Measurements from ENCODE around the gene AHNAK2.

The AHNAK2 gene

DNA sequence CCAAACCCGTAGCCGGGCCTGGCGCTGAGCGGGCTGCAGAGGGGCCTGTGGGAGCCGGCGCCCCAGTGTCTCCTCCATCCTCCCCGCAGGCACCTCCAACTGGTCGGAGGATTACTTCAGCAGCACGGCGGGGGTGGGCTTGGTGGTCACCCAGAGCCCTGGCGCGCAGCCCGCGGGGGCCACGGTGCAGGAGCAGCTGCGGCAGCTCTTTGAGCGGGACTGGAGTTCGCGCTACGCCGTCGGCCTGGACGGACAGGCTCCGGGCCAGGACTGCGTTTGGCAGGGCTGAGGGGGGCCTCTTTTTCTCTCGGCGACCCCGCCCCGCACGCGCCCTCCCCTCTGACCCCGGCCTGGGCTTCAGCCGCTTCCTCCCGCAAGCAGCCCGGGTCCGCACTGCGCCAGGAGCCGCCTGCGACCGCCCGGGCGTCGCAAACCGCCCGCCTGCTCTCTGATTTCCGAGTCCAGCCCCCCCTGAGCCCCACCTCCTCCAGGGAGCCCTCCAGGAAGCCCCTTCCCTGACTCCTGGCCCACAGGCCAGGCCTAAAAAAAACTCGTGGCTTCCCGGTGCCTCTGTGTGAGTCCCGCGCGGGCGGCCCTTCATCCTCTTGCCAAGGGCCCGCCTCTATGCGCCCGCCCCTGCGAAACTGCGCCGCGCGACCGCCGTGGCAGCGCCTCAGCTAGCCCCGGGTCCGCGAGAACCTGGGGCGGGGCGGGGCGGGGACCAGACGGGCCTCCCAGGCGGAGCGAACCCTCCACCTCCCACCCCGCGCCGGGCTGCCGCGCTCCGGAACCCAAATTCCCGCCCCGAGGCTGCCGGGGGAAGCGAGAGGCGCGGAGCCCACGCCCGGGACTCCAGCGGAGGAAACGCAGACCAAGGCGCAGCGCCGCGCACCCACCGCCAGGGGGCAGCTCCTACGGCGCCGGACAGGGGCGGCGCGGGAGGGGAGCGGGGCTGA lies 45.2 kb downstream of the AHNAK2 start:
- peak; percentile 74 for DNase-seq (ENCODE audit: low read depth)
- TF ChIP-seq, protein P1, sequence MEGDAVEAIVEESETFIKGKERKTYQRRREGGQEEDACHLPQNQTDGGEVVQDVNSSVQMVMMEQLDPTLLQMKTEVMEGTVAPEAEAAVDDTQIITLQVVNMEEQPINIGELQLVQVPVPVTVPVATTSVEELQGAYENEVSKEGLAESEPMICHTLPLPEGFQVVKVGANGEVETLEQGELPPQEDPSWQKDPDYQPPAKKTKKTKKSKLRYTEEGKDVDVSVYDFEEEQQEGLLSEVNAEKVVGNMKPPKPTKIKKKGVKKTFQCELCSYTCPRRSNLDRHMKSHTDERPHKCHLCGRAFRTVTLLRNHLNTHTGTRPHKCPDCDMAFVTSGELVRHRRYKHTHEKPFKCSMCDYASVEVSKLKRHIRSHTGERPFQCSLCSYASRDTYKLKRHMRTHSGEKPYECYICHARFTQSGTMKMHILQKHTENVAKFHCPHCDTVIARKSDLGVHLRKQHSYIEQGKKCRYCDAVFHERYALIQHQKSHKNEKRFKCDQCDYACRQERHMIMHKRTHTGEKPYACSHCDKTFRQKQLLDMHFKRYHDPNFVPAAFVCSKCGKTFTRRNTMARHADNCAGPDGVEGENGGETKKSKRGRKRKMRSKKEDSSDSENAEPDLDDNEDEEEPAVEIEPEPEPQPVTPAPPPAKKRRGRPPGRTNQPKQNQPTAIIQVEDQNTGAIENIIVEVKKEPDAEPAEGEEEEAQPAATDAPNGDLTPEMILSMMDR (IDR thresholded peaks at IDR 0.05; ENCODE audit: insufficient read depth, low read depth, low read length, missing control alignments): peak; percentile 78
- H3K4me3 ChIP-seq (ENCODE audit: low read depth, low read length): no peak overlapping the region

DNA sequence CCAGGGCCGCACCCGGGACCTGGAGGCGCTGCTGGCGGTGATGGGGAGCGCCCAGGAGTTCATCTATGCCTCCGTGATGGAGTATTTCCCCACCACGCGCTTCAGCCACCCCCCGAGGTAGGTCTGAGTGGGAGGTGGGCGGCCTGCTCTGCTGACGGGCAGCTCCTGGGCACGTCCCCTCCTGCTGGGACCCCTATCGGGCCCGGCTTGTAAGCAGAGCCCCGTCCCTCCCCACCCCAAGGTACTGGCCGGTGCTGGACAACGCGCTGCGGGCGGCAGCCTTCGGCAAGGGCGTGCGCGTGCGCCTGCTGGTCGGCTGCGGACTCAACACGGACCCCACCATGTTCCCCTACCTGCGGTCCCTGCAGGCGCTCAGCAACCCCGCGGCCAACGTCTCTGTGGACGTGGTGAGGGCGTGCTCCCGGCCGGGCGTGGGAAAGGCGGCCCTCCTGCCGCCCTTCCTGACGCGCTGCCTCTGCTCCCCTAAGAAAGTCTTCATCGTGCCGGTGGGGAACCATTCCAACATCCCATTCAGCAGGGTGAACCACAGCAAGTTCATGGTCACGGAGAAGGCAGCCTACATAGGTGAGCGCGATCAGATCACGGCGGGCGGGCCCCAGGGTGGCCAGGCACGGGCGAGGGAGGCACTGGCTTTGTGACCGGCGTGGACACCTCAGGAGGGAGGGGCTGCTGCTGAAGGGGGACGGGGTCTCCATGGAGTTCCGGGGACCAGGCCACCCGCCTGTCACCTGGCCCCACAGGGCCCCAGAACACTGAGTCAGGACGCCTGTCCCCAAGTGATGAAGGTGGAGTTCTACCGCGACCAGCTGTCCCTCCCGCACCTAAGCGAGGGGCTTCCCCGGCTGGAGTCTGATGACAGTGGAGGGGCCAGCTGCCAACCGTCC lies 46.2 kb downstream of the AHNAK2 start:
- TF ChIP-seq, protein P1 (IDR thresholded peaks at IDR 0.05; ENCODE audit: insufficient read depth, low read depth, low read length, missing control alignments): no peak
- no peak for DNase-seq (ENCODE audit: low read depth)
- H3K4me3 ChIP-seq (ENCODE audit: low read depth, low read length): no peak overlapping the region

DNA sequence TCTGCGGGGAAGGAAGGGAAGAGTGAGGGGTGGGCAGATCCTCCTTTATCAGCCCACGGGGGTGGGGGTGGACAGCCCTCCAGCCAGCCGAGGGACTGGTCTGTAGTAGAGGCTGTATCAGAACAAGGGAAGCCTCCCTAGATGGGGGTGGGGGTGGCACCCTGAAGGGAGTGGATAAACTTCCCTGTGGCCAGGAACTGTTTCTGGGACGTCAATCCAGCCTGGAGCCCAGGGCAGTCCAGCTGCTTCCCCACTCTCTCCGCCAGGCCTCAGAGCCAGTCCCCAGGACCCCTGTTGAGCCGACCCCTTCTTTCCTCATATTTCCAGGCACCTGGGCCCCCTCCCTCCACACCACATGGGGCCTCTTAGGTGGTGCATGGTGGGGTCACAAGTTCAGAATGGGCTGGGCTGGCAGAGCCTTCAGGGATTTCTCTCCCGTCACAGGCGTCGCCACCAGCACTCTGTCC lies 46.8 kb downstream of the AHNAK2 start:
- TF ChIP-seq, protein P1 (IDR thresholded peaks at IDR 0.05; ENCODE audit: insufficient read depth, low read depth, low read length, missing control alignments): no peak
- no peak overlapping the region for H3K4me3 ChIP-seq (ENCODE audit: low read depth, low read length)
- DNase-seq (ENCODE audit: low read depth): no peak

DNA sequence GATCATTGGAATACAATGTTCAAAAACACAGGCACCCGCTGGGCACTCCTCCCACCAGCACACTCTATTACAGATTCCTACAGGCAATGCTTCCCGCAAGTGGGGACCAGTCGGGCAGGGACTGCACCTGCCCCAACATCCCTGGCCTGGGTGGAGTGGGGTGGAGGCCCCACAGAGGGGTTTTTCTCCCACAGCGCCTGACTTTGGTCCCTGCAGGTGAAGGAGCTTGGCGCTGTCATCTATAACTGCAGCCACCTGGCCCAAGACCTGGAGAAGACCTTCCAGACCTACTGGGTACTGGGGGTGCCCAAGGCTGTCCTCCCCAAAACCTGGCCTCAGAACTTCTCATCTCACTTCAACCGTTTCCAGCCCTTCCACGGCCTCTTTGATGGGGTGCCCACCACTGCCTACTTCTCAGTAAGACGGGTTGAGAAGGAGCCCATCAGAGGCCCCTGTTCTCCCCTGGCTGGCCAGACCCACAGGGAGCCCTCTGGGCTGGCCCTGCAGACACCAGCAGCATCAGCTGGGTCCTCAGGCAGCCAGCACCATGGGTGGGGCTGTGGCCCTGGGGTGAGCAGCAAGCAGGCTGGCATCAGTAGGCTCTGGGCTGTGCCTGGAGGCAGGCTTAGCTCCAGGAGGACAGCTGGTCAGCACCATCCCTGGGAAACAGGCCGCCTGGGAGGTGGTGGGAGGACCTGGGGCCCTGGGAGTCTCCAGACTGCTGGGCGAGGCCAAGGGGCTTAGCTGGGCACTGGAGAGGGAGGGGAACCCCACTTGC lies 47.5 kb downstream of the AHNAK2 start:
- TF ChIP-seq, protein P1 (IDR thresholded peaks at IDR 0.05; ENCODE audit: insufficient read depth, low read depth, low read length, missing control alignments): no peak
- no peak overlapping the region for H3K4me3 ChIP-seq (ENCODE audit: low read depth, low read length)
- no peak for DNase-seq (ENCODE audit: low read depth)

DNA sequence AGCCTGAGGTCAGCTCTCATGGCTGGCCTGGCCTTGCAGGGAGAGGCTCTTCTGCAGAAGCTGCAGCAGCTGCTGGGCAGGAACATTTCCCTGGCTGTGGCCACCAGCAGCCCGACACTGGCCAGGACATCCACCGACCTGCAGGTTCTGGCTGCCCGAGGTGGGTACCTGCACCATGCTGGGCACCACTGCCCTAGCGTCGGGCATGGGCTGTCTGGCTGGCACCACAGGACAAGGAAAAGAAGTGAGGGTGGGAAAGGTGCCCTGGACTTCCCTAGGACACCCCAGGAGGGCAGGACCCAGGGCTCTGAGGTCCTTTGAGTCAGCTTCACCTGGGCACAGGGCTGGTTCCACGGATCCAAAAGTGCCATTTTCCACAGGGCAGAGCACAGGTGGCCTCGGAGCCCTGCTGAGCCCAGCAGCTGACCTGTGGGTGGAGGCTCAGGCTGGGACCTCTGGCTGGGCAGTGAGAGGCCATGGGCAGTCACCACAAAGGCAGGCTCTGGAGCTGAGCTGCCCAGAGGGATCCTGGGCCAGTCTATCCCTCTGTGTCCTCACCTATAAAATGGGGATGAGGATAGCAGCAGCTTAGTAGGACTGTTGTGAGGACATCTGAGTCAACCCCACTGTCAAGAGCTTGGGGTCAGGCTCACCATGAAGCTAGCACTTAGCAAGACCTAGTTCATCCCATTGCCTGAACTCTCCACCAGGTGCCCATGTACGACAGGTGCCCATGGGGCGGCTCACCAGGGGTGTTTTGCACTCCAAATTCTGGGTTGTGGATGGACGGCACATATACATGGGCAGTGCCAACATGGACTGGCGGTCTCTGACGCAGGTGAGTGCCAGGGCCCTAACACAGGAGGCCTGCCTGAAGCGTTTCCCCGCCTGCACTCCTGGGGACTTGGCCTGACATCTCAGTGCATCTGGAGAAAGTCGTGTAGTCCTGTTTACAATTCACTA lies 48.6 kb downstream of the AHNAK2 start:
- DNase-seq (ENCODE audit: low read depth): no peak
- TF ChIP-seq, protein P1 (IDR thresholded peaks at IDR 0.05; ENCODE audit: insufficient read depth, low read depth, low read length, missing control alignments): no peak
- H3K4me3 ChIP-seq (ENCODE audit: low read depth, low read length): no peak overlapping the region

Measured in GM12865 (cell line).